ENCODE data around the gene WWTR1. TPM values are rescaled to one million over a fixed set of nuclear protein-coding genes. Genes with fewer than 3 reads are reported as not detected.

WWTR1 gene
- total RNA-seq, 1 experiment from 2014 or later: 197 TPM

- in situ Hi-C loops (cut with HindIII; ENCODE audit: low pct_unique_long_range_greater_than_20kb, low sequenced_read_pairs): no loop called here
- DNase-seq (ENCODE audit: low read depth): peak; percentile 85
These were observed 184.2 kb downstream of the WWTR1 start for GRCh38 chr3:149473357-149474249.

DNA sequence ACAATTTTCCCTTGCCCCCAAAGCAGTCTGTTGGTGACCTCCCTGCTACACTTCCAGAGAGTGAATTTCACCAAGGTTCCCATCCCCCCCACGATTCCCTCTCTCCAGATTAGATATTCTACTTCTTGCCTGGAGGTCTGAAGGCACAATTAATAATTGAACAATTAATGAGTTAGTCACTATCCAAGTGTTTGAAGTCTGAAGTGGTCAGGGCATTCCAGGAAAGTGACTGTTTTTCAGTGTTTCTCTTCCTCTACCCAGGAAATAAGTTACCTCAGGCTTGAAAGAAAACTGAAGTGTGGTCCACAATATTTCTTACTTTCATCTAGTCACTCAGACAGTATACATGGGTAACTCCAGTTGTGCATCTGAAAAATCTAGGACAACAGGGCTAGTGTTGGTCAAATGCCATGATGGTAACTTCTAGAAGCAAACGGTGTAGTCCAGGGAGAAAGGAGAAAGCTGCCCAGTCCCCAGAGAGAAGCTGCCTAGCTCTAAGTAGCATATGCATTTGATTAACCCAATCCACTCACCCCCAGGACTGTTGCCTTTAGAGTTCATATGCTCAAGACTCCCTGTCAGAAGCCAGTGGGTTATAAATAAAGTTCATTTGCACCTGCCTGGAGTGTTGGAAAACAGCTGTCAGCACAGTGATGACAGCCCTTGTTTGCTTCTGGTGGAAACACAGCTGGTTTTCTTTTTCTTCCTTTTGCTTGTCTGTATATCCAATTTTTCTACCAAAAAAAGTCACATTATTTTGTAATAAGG, 185.6 kb downstream of the WWTR1 start:
- in situ Hi-C loops (cut with HindIII; ENCODE audit: low pct_unique_long_range_greater_than_20kb, low sequenced_read_pairs): no loop called here
- peak; percentile 73 for DNase-seq (ENCODE audit: low read depth)

DNA sequence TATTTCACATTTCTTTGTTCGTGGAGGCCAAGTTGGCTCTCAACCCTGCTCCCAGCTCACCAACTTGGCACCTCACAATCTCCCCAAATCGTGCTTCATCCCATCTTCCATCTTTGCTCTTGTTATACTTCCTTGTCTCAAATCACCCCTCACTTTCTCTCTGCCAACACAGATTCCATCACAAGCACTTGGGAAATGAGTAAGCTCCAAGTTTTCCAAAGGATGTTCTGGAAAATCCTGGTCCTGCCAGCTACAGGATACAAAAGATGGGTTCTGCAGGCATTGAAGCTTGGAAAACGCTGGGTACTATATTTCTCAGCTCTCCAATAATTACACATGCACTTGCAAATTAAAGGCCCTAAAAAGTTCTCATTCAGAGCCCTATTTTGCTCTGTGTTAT, 187.4 kb downstream of the WWTR1 start:
- no peak for DNase-seq (ENCODE audit: low read depth)
- in situ Hi-C loops (cut with HindIII; ENCODE audit: low pct_unique_long_range_greater_than_20kb, low sequenced_read_pairs): no loop called here

- in situ Hi-C loops (cut with HindIII; ENCODE audit: low pct_unique_long_range_greater_than_20kb, low sequenced_read_pairs): no loop called here
- no peak for DNase-seq (ENCODE audit: low read depth)
These were observed 189.2 kb downstream of the WWTR1 start for GRCh38 chr3:149468504-149469212.

Other genes with a start within 250 kb of the WWTR1 start
- gene TM4SF4, start 183.3 kb downstream of the WWTR1 start, total RNA-seq (2014; rRNA removed; shearing (Covaris generic); ENCODE audit: low replicate concordance): 10.9 TPM in 1 of 2 replicates, not detected in the other
- gene COMMD2, start 94.5 kb upstream of the WWTR1 start, total RNA-seq (2014; rRNA removed; shearing (Covaris generic); ENCODE audit: low replicate concordance): 36.9 and 48.0 TPM in 2 replicates
- gene ANKUB1, start 134.5 kb upstream of the WWTR1 start, total RNA-seq (2014; rRNA removed; shearing (Covaris generic); ENCODE audit: low replicate concordance): not detected in 2 replicates
- 91.4 and 139 TPM in 2 replicates for gene RNF13, start 155.2 kb upstream of the WWTR1 start, total RNA-seq (2014; rRNA removed; shearing (Covaris generic); ENCODE audit: low replicate concordance)